ENCODE measurements around the gene DNAJC22.

- peak; percentile 44 for TF ChIP-seq CTCF (IDR thresholded peaks at IDR 0.05)
- no peak for TF ChIP-seq EZH2 (IDR thresholded peaks at IDR 0.05; ENCODE audit: borderline replicate concordance, insufficient read depth, low read depth, low read length, poor library complexity, severe bottlenecking)
These were observed 20.1 kb downstream of the DNAJC22 start for GRCh38 chr12:49366652-49367380.

Data from B cell (primary cell).